CD4-positive, alpha-beta T cell (primary cell): Measurements from ENCODE around the gene RPS17. TPM values are rescaled to one million over a fixed set of nuclear protein-coding genes. Genes with fewer than 3 reads are reported as not detected.

ENCODE experiments used
- ATAC-seq: fragments of 200-7000 bp; cut with Tn5 transposase; one replicate; pipeline ENCODE4 v1.10.0; 2022; ENCODE audit warnings: mild to moderate bottlenecking; ENCODE audit not compliant: poor library complexity
- CTCF ChIA-PET: fragments of 350-600 bp; sonication (Branson Sonifier 250); formaldehyde crosslinking; loops from one replicate; lab custom pipeline; 2021; ENCODE audit warnings: antibody characterized with exemption, inconsistent platforms; lab: Charles Lee
- POLR2A ChIA-PET: fragments of 350-600 bp; sonication (Branson Sonifier 250); formaldehyde crosslinking; loops from one replicate; lab custom pipeline; 2021; ENCODE audit warnings: antibody characterized with exemption, inconsistent platforms; lab: Charles Lee
- DNase-seq, 14 experiments: peaks; one replicate each; pipeline ENCODE4 v3.0.0-alpha.2; 2013 to 2020; ENCODE audit warnings: mixed read lengths in 2 of 14
- H3K27ac ChIP-seq, 2 donors: one replicate each; pipeline versions ENCODE4 v1.5.1 to v1.7.0; 2013; ENCODE audit warnings: low read length in 2 of 2, low read depth in 1 of 2, mild to moderate bottlenecking in 1 of 2
- H3K27me3 ChIP-seq, 2 experiments: 1 replicate in 1 of 2; 2 replicates in 1 of 2; pipeline versions ENCODE4 v1.6.1 to v1.7.0; 2013; ENCODE audit warnings: low read length in 2 of 2, control low read depth in 1 of 2, mild to moderate bottlenecking in 1 of 2, moderate library complexity in 1 of 2; ENCODE audit not compliant: insufficient read depth in 2 of 2, control insufficient read depth in 1 of 2
- H3K36me3 ChIP-seq: one replicate; pipeline ENCODE4 v1.6.1; 2013; ENCODE audit warnings: low read length, control low read depth; ENCODE audit not compliant: insufficient read depth
- H3K4me1 ChIP-seq: one replicate; pipeline ENCODE4 v1.6.1; 2013; ENCODE audit warnings: low read length, control low read depth; ENCODE audit not compliant: insufficient read depth
- H3K4me3 ChIP-seq: one replicate; pipeline ENCODE4 v1.5.1; 2013; ENCODE audit warnings: mild to moderate bottlenecking, low read length, moderate library complexity
- H3K9me3 ChIP-seq, 2 experiments: 1 replicate in 1 of 2; 2 replicates in 1 of 2; pipeline versions ENCODE4 v1.6.1 to v1.7.0; 2013; ENCODE audit warnings: low read length in 2 of 2, mild to moderate bottlenecking in 2 of 2, control low read depth in 1 of 2, moderate library complexity in 1 of 2; ENCODE audit not compliant: control insufficient read depth in 1 of 2, insufficient read depth in 1 of 2
- H3K27ac Mint-ChIP-seq: one replicate; pipeline ENCODE4 v1.8.0; 2020; ENCODE audit warnings: mixed read lengths
- H3K27me3 Mint-ChIP-seq: one replicate; pipeline ENCODE4 v1.8.0; 2021; ENCODE audit warnings: mixed read lengths
- H3K36me3 Mint-ChIP-seq: one replicate; pipeline ENCODE4 v1.8.0; 2021; ENCODE audit warnings: low read depth, mixed read lengths
- H3K4me1 Mint-ChIP-seq: one replicate; pipeline ENCODE4 v1.8.0; 2021; ENCODE audit warnings: low read depth, mixed read lengths
- H3K4me3 Mint-ChIP-seq: one replicate; pipeline ENCODE4 v1.8.0; 2020; ENCODE audit warnings: mild to moderate bottlenecking, mixed read lengths
- H3K9me3 Mint-ChIP-seq: one replicate; pipeline ENCODE4 v1.8.0; 2020; ENCODE audit warnings: mixed read lengths
- CTCF ChIP-seq: fragments of 200-600 bp; IDR thresholded peaks from one replicate; pipeline ENCODE4 v1.8.0; 2022; ENCODE audit warnings: antibody characterized with exemption, mild to moderate bottlenecking
- intact Hi-C, 2 experiments: fragments of 100-400 bp; cut with DNase I in 1 of 2; cut with micrococcal nuclease in 1 of 2; formaldehyde crosslinking; loops; one replicate each; pipeline versions ENCODE4 v1.15.1 to v1.9.0; 2023 to 2025; cut with DNase I, micrococcal nuclease
- total RNA-seq, 174 experiments: library from RNA in 2 of 174; stranded (reverse) in 2 of 174; gene quantifications; one replicate each; pipeline ENCODE4 v1.2.3 and lab custom pipeline; 2021 to 2026

Gene RPS17
- total RNA-seq, 2 experiments from 2014 or later: 3,141 to 3,180 TPM

DNA sequence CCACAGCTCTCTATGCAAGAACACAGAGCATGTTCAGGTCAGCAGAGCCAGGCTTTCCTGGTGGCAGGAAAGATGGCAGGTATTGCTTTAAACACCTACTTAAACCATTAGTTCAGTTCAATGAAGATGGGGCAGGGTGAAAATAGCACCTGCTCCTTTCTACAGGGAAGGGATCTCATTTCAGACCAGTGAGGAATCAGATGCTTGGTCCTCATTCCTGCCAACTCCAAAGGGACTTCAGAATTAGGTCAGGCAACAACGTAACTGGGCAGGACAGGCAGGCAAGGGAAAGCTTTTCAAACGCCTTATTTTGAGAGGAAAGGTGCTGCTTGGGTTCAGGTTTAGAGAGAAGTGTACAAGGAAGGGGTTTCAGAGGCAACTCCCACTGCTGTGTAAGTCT, 12.6 kb upstream of the RPS17 start:
- no peak for TF ChIP-seq CTCF
- Histone ChIP-seq H3K4me1 (no peaks in the 10 kb centered on the region), H3K27me3 (no peaks in the 10 kb centered on the region), H3K36me3 (no peaks in the 10 kb centered on the region), H3K4me3 (no peak overlapping the region), H3K27ac (no peak overlapping the region), H3K9me3 (no peaks in the 10 kb centered on the region)
- no peak overlapping the region for H3K4me3 Mint-ChIP-seq
- ATAC-seq: no peak
- DNase-seq: no peak
- no peaks in the 10 kb centered on the region for H3K36me3 Mint-ChIP-seq
- CTCF ChIA-PET: no interaction called here
- intact Hi-C loops: no loop called here
- no peak overlapping the region for H3K27ac Mint-ChIP-seq
- H3K27me3 Mint-ChIP-seq: peaks cover 4% of the 10 kb centered on the region
- no peaks in the 10 kb centered on the region for H3K9me3 Mint-ChIP-seq
- POLR2A ChIA-PET: no interaction called here
- H3K4me1 Mint-ChIP-seq: no peaks in the 10 kb centered on the region

- CTCF ChIA-PET: interaction anchor here (0.9 kb wide), 1 partner anchor 14 kb away, joined by 3 read pairs; no protein-coding TSS in a partner anchor
- no peak overlapping the region for H3K27ac ChIP-seq
- ATAC-seq (no peak), DNase-seq (no peak)
- Mint-ChIP-seq H3K9me3 (no peaks in the 10 kb centered on the region), H3K36me3 (no peaks in the 10 kb centered on the region), H3K27me3 (peaks cover 2% of the 10 kb centered on the region), H3K4me3 (no peak overlapping the region), H3K27ac (no peak overlapping the region), H3K4me1 (no peaks in the 10 kb centered on the region)
- no peak overlapping the region for H3K4me3 ChIP-seq
- no peak for TF ChIP-seq CTCF
- no peaks in the 10 kb centered on the region for H3K9me3 ChIP-seq
- intact Hi-C loops: no loop called here
- no peaks in the 10 kb centered on the region for H3K36me3 ChIP-seq
- no peaks in the 10 kb centered on the region for H3K27me3 ChIP-seq
- POLR2A ChIA-PET: interaction anchor here (1.1 kb wide), 1 partner anchor 10 kb away, joined by 4 read pairs; no protein-coding TSS in a partner anchor
- H3K4me1 ChIP-seq: no peaks in the 10 kb centered on the region
Measured at GRCh38 chr15:82551646-82552247, 11.5 kb upstream of the RPS17 start.

DNA sequence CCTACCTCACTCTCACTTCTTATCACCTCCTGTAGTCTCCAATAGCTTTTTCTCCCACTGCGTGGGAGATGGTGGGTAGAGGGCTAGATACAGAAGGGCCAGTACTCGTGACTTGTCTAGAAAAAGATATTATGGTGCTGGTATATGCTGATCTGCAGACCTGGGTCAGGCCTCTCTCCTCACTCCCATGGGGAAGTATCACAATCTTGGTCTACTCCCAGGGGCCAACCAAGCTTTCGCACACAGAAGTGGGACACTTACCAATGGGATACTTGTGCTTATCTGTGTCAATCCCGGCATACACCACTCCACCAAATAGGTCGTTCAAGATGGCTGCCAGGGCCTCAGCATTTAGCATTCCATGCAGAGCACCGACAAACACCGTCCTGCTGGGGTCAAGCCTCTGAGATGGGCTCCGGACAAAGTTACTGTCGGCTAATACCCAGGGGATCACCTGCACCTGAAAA, 9.0 kb upstream of the RPS17 start:
- ChIA-PET POLR2A (no interaction called here), CTCF (no interaction called here)
- no peak for DNase-seq
- Mint-ChIP-seq H3K9me3 (no peaks in the 10 kb centered on the region), H3K27ac (no peak overlapping the region), H3K4me1 (no peaks in the 10 kb centered on the region), H3K36me3 (no peaks in the 10 kb centered on the region), H3K27me3 (peaks cover 7% of the 10 kb centered on the region), H3K4me3 (no peak overlapping the region)
- Histone ChIP-seq H3K4me3 (no peak overlapping the region), H3K27me3 (peaks cover 0 to 2% of the 10 kb centered on the region in 2 experiments), H3K27ac (no peak overlapping the region), H3K36me3 (no peaks in the 10 kb centered on the region), H3K9me3 (no peaks in the 10 kb centered on the region), H3K4me1 (no peaks in the 10 kb centered on the region)
- no peak for TF ChIP-seq CTCF
- ATAC-seq: no peak
- intact Hi-C loops: no loop called here
